Stomach (tissue), 9 donors: ENCODE results near the gene PUS1. TPM values are rescaled to one million over a fixed set of nuclear protein-coding genes. Genes with fewer than 3 reads are reported as not detected.

Experiments
- DNase-seq, 2 donors: peaks; one replicate each; pipeline versions ENCODE4 v3.0.0 to v3.0.0-alpha.2; 2013 to 2019
- H3K27ac ChIP-seq, 5 donors: fragments of 200-600 bp in 4 of 5; sonication (generic) in 4 of 5; one replicate each; pipeline ENCODE4 v1.5.1; 2013 to 2019; ENCODE audit warnings: mild to moderate bottlenecking in 1 of 5, moderate library complexity in 1 of 5
- H3K27me3 ChIP-seq, 3 donors: fragments of 200-600 bp; sonication (generic); one replicate each; pipeline ENCODE4 v1.5.1; 2017 to 2019; ENCODE audit warnings: mixed run types in 1 of 3
- H3K36me3 ChIP-seq, 4 donors: fragments of 200-600 bp; sonication (generic); 1 replicate in 3 of 4; 2 replicates in 1 of 4; pipeline ENCODE4 v1.5.1; 2016 to 2019
- H3K4me1 ChIP-seq, 4 donors: fragments of 200-600 bp; sonication (generic); one replicate each; pipeline ENCODE4 v1.5.1; 2016 to 2019
- H3K4me3 ChIP-seq, 4 donors: fragments of 200-600 bp; sonication (generic) in 3 of 4; one replicate each; pipeline ENCODE4 v1.5.1; 2016 to 2019; ENCODE audit warnings: mild to moderate bottlenecking in 1 of 4
- H3K9me3 ChIP-seq, 4 donors: fragments of 200-600 bp; sonication (generic); one replicate each; pipeline ENCODE4 v1.5.1; 2016 to 2019
- EP300 ChIP-seq: sonication (generic); formaldehyde crosslinking; IDR thresholded peaks from one replicate; pipeline ENCODE4 v1.6.1; 2017; ENCODE audit warnings: antibody characterized with exemption
- POLR2A ChIP-seq, 4 donors: fragments of 450-650 bp; IDR thresholded peaks; one replicate each; pipeline ENCODE4 v1.6.1; 2016; ENCODE audit warnings: antibody characterized with exemption in 4 of 4, control low read depth in 2 of 4, mild to moderate bottlenecking in 1 of 4, moderate library complexity in 1 of 4
- POLR2AphosphoS5 ChIP-seq, 3 donors: sonication (generic); formaldehyde crosslinking; IDR thresholded peaks; one replicate each; pipeline ENCODE4 v1.6.1; 2016; ENCODE audit warnings: antibody characterized with exemption in 3 of 3
- WGBS, 5 donors: extraction: QIAGEN DNeasy Blood & Tissue Kit in 3 of 5; methylation state at CpG; one replicate each; pipeline versions ENCODE4 v1.1.5 to v1.1.7; 2013 to 2018; 5-methylcytosine and 5-hydroxymethylcytosine counted together
- intact Hi-C: fragments of 100-400 bp; cut with DNase I; formaldehyde crosslinking; loops from one replicate; pipeline ENCODE4 v1.15.1; 2023; ENCODE audit warnings: low total_unique reads
- polyA plus RNA-seq, 3 donors: library from polyadenylated mRNA; stranded (reverse); fragments of 200-250 nt; gene quantifications; one replicate each; pipeline ENCODE4 v1.2.3, GENCODE V29; 2013
- total RNA-seq, 5 donors: library from RNA; depleted of rRNA; stranded (reverse); fragments of >200 nt; gene quantifications; one replicate each; pipeline versions ENCODE4 v1.1.0 to v1.2.3, GENCODE V29; 2014 to 2016
- TF ChIP-seq, protein P1 (sequence below), 7 experiments: fragments of 450-650 bp in 4 of 7; fragments of 200-600 bp in 3 of 7; sonication (generic) in 3 of 7; IDR thresholded peaks; one replicate each; pipeline ENCODE4 v1.5.1; 2016 to 2019; ENCODE audit warnings: antibody characterized with exemption in 7 of 7, control low read depth in 2 of 7, mild to moderate bottlenecking in 1 of 7
- donor health status: healthy with polysubstance abuse.
- donor health status: Bipolar disorder and iron deficiency.
- donor health status: healthy.

PUS1 gene
- total and polyA plus RNA-seq, 8 donors: 3.1 to 26.3 (median 12.5) TPM

DNA sequence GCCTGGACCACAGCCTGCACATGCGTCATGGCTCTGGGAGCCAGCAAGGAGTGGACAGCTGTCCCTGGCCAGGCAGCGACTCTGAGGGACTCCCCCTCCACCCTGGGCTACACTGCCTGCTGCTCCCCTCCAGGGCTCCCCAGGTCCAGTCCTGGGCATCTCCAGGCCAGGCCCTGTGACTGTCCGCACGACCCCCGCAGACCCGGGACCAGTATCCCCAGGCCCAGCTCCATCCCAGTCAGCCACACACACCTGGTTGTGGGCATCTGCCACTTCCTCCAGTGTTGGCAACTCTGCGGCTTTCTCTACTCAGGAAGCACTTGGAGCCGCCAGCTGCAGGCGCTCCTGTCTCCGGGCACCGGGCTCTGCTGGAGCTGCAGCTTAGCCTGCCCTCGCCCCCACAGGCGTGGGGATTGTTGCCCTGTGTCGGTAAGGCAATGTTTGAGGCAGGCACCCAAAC, 32.2 kb upstream of the PUS1 start:
- Histone ChIP-seq H3K4me1 (peaks cover 38 to 74% (median 60%) of the 10 kb centered on the region in 4 donors), H3K27me3 (no peaks in the 10 kb centered on the region), H3K27ac (peak overlapping the region; percentile 92 to 100 (median 98)), H3K9me3 (no peaks in the 10 kb centered on the region), H3K36me3 (peaks cover 0 to 27% (median 22%) of the 10 kb centered on the region in 4 donors), H3K4me3 (peak overlapping the region; percentile 69 to 79 (median 78))
- TF ChIP-seq, protein P1, sequence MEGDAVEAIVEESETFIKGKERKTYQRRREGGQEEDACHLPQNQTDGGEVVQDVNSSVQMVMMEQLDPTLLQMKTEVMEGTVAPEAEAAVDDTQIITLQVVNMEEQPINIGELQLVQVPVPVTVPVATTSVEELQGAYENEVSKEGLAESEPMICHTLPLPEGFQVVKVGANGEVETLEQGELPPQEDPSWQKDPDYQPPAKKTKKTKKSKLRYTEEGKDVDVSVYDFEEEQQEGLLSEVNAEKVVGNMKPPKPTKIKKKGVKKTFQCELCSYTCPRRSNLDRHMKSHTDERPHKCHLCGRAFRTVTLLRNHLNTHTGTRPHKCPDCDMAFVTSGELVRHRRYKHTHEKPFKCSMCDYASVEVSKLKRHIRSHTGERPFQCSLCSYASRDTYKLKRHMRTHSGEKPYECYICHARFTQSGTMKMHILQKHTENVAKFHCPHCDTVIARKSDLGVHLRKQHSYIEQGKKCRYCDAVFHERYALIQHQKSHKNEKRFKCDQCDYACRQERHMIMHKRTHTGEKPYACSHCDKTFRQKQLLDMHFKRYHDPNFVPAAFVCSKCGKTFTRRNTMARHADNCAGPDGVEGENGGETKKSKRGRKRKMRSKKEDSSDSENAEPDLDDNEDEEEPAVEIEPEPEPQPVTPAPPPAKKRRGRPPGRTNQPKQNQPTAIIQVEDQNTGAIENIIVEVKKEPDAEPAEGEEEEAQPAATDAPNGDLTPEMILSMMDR (IDR thresholded peaks at IDR 0.05): no peak
- TF ChIP-seq POLR2AphosphoS5 (IDR thresholded peaks at IDR 0.05): peak in 1 of 3 donors; percentile 70
- 33 to 55% (median 43%) methylated on average over 9 to 14 of the region's 14 CpGs for WGBS, 5 donors
- DNase-seq: no peak
- intact Hi-C loops: no loop called here

DNA sequence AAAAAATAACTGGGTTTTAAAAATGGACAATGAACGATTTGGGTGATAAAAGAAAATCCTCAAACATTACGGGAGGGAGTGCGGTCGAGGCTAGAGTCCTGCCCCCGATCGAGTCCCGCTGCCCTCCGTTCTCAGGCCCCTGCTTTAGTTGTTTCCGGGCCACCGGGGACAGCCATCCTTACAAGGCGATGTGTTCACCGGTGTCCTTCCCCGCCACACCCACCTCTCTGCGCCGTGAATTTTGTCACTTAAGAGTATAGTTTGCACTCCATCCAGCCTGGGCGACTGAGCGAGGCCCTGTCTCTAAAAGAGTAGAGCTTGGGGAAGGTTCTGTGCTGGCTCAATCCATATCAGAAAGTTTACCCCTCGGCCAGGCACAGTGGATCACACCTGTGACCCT, 31.8 kb upstream of the PUS1 start:
- Histone ChIP-seq H3K4me1 (peaks cover 43 to 79% (median 64%) of the 10 kb centered on the region in 4 donors), H3K4me3 (peak overlapping the region in 3 of 4 donors; percentile 69 to 79 (median 78)), H3K27ac (peak overlapping the region; percentile 92 to 100 (median 98)), H3K9me3 (no peaks in the 10 kb centered on the region), H3K36me3 (peaks cover 0 to 27% (median 22%) of the 10 kb centered on the region in 4 donors), H3K27me3 (no peaks in the 10 kb centered on the region)
- intact Hi-C loops: no loop called here
- DNase-seq: peak in 1 of 2 donors; percentile 4
- TF ChIP-seq POLR2AphosphoS5 (IDR thresholded peaks at IDR 0.05) (no peak), POLR2A (IDR thresholded peaks at IDR 0.05) (no peak), EP300 (no peak)
- TF ChIP-seq, protein P1 (IDR thresholded peaks at IDR 0.05): no peak
- WGBS, 5 donors: 84 to 92% (median 91%) methylated on average over 18 of the region's 18 CpGs

DNA sequence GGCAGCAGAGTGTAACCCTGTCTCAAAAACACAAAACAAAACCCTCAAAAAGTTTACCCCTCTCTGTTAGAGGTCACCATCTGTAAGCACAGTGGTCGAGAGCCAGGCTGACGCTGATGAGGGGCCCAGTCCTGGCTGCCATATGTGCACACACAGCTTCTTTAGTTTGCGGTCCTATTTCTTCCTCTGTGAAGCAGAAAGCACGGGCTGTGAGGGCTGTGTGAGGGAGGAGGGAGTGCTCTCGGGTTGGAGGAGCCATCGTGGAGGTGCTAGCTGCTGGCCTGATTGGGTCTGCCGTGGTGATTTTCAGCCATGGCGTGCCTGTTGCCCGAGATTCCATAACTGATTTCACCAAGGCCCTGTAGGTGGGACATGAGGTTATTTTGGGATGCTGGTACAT, 31.2 kb upstream of the PUS1 start:
- 84 to 87% (median 87%) methylated on average over 8 to 9 of the region's 9 CpGs for WGBS, 5 donors
- Histone ChIP-seq H3K27ac (peak overlapping the region in 4 of 5 donors; percentile 10 to 99 (median 98)), H3K4me1 (peaks cover 49 to 85% (median 70%) of the 10 kb centered on the region in 4 donors), H3K4me3 (no peak overlapping the region), H3K36me3 (peaks cover 0 to 27% (median 22%) of the 10 kb centered on the region in 4 donors), H3K27me3 (no peaks in the 10 kb centered on the region), H3K9me3 (no peaks in the 10 kb centered on the region)
- intact Hi-C loops: no loop called here
- DNase-seq: peak in 1 of 2 donors; percentile 2
- TF ChIP-seq POLR2AphosphoS5 (IDR thresholded peaks at IDR 0.05) (no peak), POLR2A (IDR thresholded peaks at IDR 0.05) (no peak), EP300 (no peak)
- TF ChIP-seq, protein P1 (IDR thresholded peaks at IDR 0.05): no peak

DNA sequence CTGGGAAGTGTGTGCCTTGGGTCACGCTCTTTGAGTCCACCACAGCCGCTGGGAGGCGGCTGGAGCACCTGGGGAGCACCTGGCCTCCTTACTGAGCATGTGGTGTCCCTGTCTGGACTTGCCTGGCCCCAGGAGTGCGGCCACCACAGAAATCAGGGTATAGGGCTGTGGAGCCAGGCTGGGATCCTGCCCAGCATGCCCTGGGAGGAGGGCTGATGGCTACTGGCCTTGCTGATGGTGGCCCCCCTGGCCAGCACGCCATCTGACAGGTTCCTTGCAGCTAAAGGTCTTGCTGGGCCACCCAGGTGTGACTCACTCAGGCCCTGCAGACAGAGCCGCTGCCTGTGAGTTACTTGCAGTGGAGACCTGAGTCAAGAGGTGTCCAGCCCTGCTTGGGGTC, 28.7 kb upstream of the PUS1 start:
- peaks cover 0 to 32% (median 24%) of the 10 kb centered on the region in 4 donors for H3K36me3 ChIP-seq
- H3K4me3 ChIP-seq: no peak overlapping the region
- H3K27me3 ChIP-seq: no peaks in the 10 kb centered on the region
- no peaks in the 10 kb centered on the region for H3K9me3 ChIP-seq
- intact Hi-C loops: no loop called here
- peaks cover 58 to 94% (median 81%) of the 10 kb centered on the region in 4 donors for H3K4me1 ChIP-seq
- DNase-seq: peak in 1 of 2 donors; percentile 6
- H3K27ac ChIP-seq: no peak overlapping the region
- 78 to 91% (median 87%) methylated on average over 5 to 6 of the region's 6 CpGs for WGBS, 5 donors
- no peak for TF ChIP-seq POLR2AphosphoS5 (IDR thresholded peaks at IDR 0.05)
- no peak for TF ChIP-seq POLR2A (IDR thresholded peaks at IDR 0.05)
- TF ChIP-seq, protein P1 (IDR thresholded peaks at IDR 0.05): no peak
- TF ChIP-seq EP300: no peak
